SU-DHL-6 (cell line): ENCODE results near the gene AKAP8L.

ENCODE experiments used
- H2AFZ ChIP-seq: fragments of 200-600 bp; sonication (generic); 2 replicates; pipeline ENCODE4 v1.6.1; 2014; ENCODE audit warnings: low read depth, mild to moderate bottlenecking, moderate library complexity, mixed read lengths, antibody characterized with exemption, low read length; ENCODE audit not compliant: severe bottlenecking
- H3F3A ChIP-seq: fragments of 200-600 bp; shearing (Covaris generic); 2 replicates; pipeline ENCODE4 v1.6.0; 2016; ENCODE audit warnings: antibody characterized with exemption, mild to moderate bottlenecking; ENCODE audit not compliant: insufficient read depth
- H3K27ac ChIP-seq: fragments of 200-600 bp; sonication (generic); 2 replicates; pipeline ENCODE4 v1.5.1; 2016; ENCODE audit warnings: low read depth, mild to moderate bottlenecking, low read length, moderate library complexity, mixed read lengths
- H3K27me3 ChIP-seq: fragments of 200-600 bp; sonication (generic), shearing (Covaris generic); 2 replicates; pipeline ENCODE4 v1.6.0; 2014; ENCODE audit warnings: mild to moderate bottlenecking, low read length
- H3K36me3 ChIP-seq: fragments of 200-600 bp; sonication (generic); 2 replicates; pipeline ENCODE4 v1.6.1; 2014; ENCODE audit warnings: mild to moderate bottlenecking, low read length, mixed read lengths
- H3K4me2 ChIP-seq: fragments of 300-600, 200-600 bp; shearing (Covaris generic), sonication (generic); 2 replicates; pipeline ENCODE4 v1.6.0; 2014; ENCODE audit warnings: low read length, low read depth, mild to moderate bottlenecking; ENCODE audit not compliant: poor library complexity, severe bottlenecking
- H3K4me3 ChIP-seq: fragments of 200-600 bp; sonication (generic); 2 replicates; pipeline ENCODE4 v1.5.1; 2014; ENCODE audit warnings: antibody characterized with exemption, low read length, mild to moderate bottlenecking, mixed read lengths; ENCODE audit not compliant: insufficient read depth, poor library complexity, severe bottlenecking
- H3K79me2 ChIP-seq: fragments of 200-600 bp; sonication (generic); 2 replicates; pipeline ENCODE4 v1.6.1; 2014; ENCODE audit warnings: mild to moderate bottlenecking, low read length, moderate library complexity; ENCODE audit not compliant: insufficient read depth
- H3K9ac ChIP-seq: fragments of 200-600 bp; sonication (generic); 2 replicates; pipeline ENCODE4 v1.7.0; 2014; ENCODE audit warnings: mild to moderate bottlenecking, low read length
- H3K9me2 ChIP-seq: fragments of 200-600 bp; sonication (generic); replicated peaks from 2 replicates; pipeline ENCODE4 v1.6.1; 2014; ENCODE audit warnings: low read length; ENCODE audit not compliant: insufficient read depth
- H3K9me3 ChIP-seq: fragments of 200-600 bp; sonication (generic); 2 replicates; pipeline ENCODE4 v1.6.1; 2014; ENCODE audit warnings: low read length, mixed read lengths; ENCODE audit not compliant: insufficient read depth
- H4K20me1 ChIP-seq: fragments of 200-600 bp; sonication (generic); 2 replicates; pipeline ENCODE4 v1.6.1; 2014; ENCODE audit warnings: low read depth, mild to moderate bottlenecking, antibody characterized with exemption, low read length, moderate library complexity, mixed read lengths
- CTCF ChIP-seq: fragments of 200-600 bp; sonication (generic); IDR thresholded peaks from one replicate; pipeline ENCODE4 v1.5.1; 2017; ENCODE audit warnings: antibody characterized with exemption, mild to moderate bottlenecking, low read length, moderate library complexity; ENCODE audit not compliant: insufficient read depth, poor library complexity, severe bottlenecking
- EZH2phosphoT487 ChIP-seq: fragments of 200-600 bp; sonication (generic), shearing (Covaris generic); conservative IDR thresholded peaks from 2 replicates; pipeline ENCODE4 v1.6.1; 2018; ENCODE audit warnings: mild to moderate bottlenecking, antibody characterized with exemption, low read length, moderate library complexity, mixed read lengths

Gene AKAP8L

GRCh38 chr19:15464394-15465385 lies 45.9 kb upstream of the AKAP8L start, which contains the start of gene RASAL3:
Gene RASAL3 (minus strand): TSS chr19:15464544. CDS start chr19:15464358, 186 bp downstream.
- no peaks in the 10 kb centered on the region for H3K9me3 ChIP-seq
- no peaks in the 10 kb centered on the region; the same call in 1 of the 2 replicates for H3K79me2 ChIP-seq
- H3F3A ChIP-seq: no peaks in the 10 kb centered on the region
- peak within 1 kb of the TSS; percentile 80 for H3K9ac ChIP-seq
- peak within 1 kb of the TSS; percentile 66 for H3K27ac ChIP-seq
- no peaks in the 10 kb centered on the region for H3K36me3 ChIP-seq
- no peaks in the 10 kb centered on the region for H4K20me1 ChIP-seq
- H3K9me2 ChIP-seq: no peaks in the 10 kb centered on the region
- peak within 1 kb of the TSS; percentile 74 for H3K4me2 ChIP-seq
- H3K27me3 ChIP-seq: no peaks in the 10 kb centered on the region
- peak within 1 kb of the TSS; percentile 61 for H2AFZ ChIP-seq
- TF ChIP-seq EZH2phosphoT487 (no peak), CTCF (no peak)
- peak within 1 kb of the TSS; percentile 69 for H3K4me3 ChIP-seq

- Histone ChIP-seq H3K79me2 (no peaks in the 10 kb centered on the region; the same call in 1 of the 2 replicates), H3K27me3 (no peaks in the 10 kb centered on the region), H3F3A (no peaks in the 10 kb centered on the region), H2AFZ (peak overlapping the region; percentile 60), H3K27ac (peak overlapping the region; percentile 66), H3K4me2 (peak overlapping the region; percentile 74), H3K9me2 (no peaks in the 10 kb centered on the region), H3K9ac (peak overlapping the region; percentile 80), H3K4me3 (peak overlapping the region; percentile 69), H4K20me1 (no peaks in the 10 kb centered on the region), H3K36me3 (no peaks in the 10 kb centered on the region), H3K9me3 (no peaks in the 10 kb centered on the region)
- TF ChIP-seq CTCF: no peak
- TF ChIP-seq EZH2phosphoT487: no peak
Measured at GRCh38 chr19:15463861-15464371, 45.1 kb upstream of the AKAP8L start.

- H3K4me2 ChIP-seq: no peak overlapping the region
- TF ChIP-seq CTCF (no peak), EZH2phosphoT487 (no peak)
- no peak overlapping the region for H2AFZ ChIP-seq
- H3K9me3 ChIP-seq: no peaks in the 10 kb centered on the region
- H3K36me3 ChIP-seq: no peaks in the 10 kb centered on the region
- H3K9ac ChIP-seq: no peak overlapping the region
- H3K9me2 ChIP-seq: no peaks in the 10 kb centered on the region
- no peaks in the 10 kb centered on the region for H3F3A ChIP-seq
- no peak overlapping the region for H3K4me3 ChIP-seq
- H3K27ac ChIP-seq: no peak overlapping the region
- H3K27me3 ChIP-seq: no peaks in the 10 kb centered on the region
- no peaks in the 10 kb centered on the region; the same call in 1 of the 2 replicates for H3K79me2 ChIP-seq
- no peaks in the 10 kb centered on the region for H4K20me1 ChIP-seq
Measured at GRCh38 chr19:15461694-15462093, 42.9 kb upstream of the AKAP8L start.
